Nasal cavity respiratory epithelium epithelial cell of viscerocranial mucosa (primary cell): Measurements from ENCODE around the gene CAMTA1. TPM values are rescaled to one million over a fixed set of nuclear protein-coding genes. Genes with fewer than 3 reads are reported as not detected.

Experiments
- total RNA-seq: library from RNA; depleted of rRNA; stranded (reverse); fragments of >200 nt; gene quantifications from 2 replicates; pipeline ENCODE4 v1.2.3, GENCODE V29; 2014

CAMTA1 gene, protein sequence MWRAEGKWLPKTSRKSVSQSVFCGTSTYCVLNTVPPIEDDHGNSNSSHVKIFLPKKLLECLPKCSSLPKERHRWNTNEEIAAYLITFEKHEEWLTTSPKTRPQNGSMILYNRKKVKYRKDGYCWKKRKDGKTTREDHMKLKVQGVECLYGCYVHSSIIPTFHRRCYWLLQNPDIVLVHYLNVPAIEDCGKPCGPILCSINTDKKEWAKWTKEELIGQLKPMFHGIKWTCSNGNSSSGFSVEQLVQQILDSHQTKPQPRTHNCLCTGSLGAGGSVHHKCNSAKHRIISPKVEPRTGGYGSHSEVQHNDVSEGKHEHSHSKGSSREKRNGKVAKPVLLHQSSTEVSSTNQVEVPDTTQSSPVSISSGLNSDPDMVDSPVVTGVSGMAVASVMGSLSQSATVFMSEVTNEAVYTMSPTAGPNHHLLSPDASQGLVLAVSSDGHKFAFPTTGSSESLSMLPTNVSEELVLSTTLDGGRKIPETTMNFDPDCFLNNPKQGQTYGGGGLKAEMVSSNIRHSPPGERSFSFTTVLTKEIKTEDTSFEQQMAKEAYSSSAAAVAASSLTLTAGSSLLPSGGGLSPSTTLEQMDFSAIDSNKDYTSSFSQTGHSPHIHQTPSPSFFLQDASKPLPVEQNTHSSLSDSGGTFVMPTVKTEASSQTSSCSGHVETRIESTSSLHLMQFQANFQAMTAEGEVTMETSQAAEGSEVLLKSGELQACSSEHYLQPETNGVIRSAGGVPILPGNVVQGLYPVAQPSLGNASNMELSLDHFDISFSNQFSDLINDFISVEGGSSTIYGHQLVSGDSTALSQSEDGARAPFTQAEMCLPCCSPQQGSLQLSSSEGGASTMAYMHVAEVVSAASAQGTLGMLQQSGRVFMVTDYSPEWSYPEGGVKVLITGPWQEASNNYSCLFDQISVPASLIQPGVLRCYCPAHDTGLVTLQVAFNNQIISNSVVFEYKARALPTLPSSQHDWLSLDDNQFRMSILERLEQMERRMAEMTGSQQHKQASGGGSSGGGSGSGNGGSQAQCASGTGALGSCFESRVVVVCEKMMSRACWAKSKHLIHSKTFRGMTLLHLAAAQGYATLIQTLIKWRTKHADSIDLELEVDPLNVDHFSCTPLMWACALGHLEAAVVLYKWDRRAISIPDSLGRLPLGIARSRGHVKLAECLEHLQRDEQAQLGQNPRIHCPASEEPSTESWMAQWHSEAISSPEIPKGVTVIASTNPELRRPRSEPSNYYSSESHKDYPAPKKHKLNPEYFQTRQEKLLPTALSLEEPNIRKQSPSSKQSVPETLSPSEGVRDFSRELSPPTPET (N-terminal part only)
- 45.3 and 55.7 TPM in 2 replicates for total RNA-seq

DNA sequence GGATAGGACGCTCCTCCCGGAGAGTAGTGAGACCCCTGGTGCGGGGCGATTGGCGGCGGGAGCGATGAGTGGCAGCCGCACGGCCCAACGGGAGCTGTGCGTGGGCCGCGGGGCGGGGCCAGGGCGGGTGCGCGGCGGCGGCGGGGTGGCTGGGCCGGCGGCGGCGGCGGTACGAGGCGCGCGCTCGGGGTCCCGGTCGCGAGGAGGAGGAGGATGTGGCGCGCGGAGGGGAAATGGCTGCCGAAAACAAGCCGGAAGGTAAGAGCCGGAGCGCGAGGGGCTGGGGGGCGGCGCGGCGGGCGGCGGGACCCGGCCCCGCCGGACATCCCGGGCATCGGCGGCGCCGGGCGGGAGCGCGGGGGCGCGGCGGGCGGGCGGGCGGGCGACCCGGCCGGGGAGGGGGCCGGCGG, at the start of gene CAMTA1:
CAMTA1 (plus strand) TSS at position 137 of the 410 bp plus-strand sequence; CDS start at position 214, 77 bp downstream.

DNA sequence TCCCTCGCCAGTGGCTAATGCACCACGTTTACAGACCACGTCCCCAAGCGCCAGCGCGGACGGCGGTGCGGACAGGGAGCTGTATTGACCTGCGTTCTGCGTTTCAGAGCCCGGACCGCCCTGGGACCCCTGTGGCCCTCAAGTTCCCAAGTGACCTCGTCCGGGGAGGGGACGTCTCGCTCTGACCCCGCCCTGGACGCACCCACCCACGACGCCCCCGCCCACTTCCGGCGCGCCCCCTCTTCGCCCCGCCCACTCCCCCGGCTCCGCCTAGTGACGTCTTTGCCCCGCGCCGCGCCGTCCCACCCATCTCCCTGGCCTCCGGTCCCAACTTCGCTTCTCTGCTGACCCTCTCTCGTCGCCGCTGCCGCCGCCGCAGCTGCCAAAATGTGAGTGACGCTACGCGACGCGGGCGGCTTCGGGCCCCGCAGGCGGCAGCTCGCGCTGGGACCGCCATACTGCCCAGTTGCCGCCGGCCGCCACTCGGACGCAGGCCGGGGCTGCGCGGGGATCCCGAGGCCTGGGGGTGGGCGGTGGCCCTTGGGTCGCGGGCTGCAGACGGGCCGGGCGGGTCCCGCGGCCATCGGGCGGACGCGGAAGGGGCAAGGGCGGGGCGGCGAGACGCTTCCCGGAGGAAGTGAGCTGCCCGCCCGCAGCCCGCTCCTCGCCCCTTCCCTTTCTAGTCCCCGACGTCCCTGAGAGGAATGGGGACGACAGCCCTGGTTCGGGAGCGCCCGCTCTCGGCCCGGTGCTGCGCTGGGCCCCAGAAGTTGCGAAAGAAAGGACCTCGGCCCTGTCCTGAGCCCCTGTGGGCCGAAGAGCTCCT, 986.0 kb downstream of the CAMTA1 start, which contains the start of gene VAMP3:
VAMP3 (plus strand) TSS at position 300 of the 826 bp plus-strand sequence; CDS start at position 388, 88 bp downstream.

DNA sequence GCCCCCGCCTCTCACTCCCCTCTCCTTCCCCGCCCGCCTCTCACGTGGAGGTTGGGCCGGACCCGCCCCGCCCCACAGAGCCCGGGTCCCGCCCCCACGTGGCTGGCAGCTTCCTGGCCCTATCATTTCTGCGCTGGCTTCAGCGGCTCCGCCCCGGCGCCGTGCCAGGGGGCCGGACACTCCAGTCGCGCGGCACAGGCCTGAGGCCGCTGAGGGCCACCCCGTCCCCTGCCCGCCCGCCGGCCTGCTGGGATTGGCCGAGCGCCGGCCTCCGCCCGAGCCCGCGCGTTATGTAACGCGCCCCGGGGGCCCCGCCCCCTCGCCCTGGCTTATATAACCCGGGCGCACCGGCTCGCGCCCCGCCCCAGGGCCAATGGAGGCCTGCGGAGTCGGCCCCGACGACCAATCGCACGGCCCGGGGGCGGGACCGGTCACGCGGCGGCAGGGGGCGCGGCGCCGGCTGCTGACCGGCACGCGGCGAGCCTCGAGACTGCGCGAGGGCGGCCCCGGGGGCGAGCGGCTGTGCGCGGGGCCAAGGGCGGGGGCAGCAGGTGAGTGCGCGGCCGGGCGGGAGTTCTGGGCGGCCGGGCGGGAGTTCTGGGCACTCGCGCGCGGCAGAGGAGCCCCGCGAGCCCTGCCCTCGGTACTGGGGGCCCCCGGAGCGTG, 998.7 kb downstream of the CAMTA1 start, which contains the start of gene PER3:
PER3 (plus strand) TSS at position 466 of the 666 bp plus-strand sequence. CDS start 587 bp downstream, outside the sequence.

Other genes starting within 250 kb of the CAMTA1 start
- 18.8 and 24.6 TPM in 2 replicates for gene NOL9, start 230.9 kb upstream of the CAMTA1 start, total RNA-seq
- not detected in 2 replicates for gene TAS1R1, start 230.1 kb upstream of the CAMTA1 start, total RNA-seq
- 21.3 and 22.6 TPM in 2 replicates for gene ZBTB48, start 205.5 kb upstream of the CAMTA1 start, total RNA-seq
- gene KLHL21, start 182.6 kb upstream of the CAMTA1 start, total RNA-seq, result 41.0 and 96.0 TPM in 2 replicates
- 8.2 and 20.2 TPM in 2 replicates for gene PHF13, start 171.7 kb upstream of the CAMTA1 start, total RNA-seq
- 17.1 and 30.4 TPM in 2 replicates for gene THAP3, start 160.6 kb upstream of the CAMTA1 start, total RNA-seq
- gene DNAJC11, start 83.6 kb upstream of the CAMTA1 start, total RNA-seq, result 24.9 and 52.9 TPM in 2 replicates